ENCODE measurements around the gene FAM177A1. TPM values are rescaled to one million over a fixed set of nuclear protein-coding genes. Genes with fewer than 3 reads are reported as not detected.
"Not testable (repeated sequence)": the region's sequence is repeated elsewhere in the genome, so short reads cannot be mapped to it uniquely, and the experiment has no call there.

Gene FAM177A1
- polyA plus RNA-seq, 4 donors, result 47.7 to 111 (median 75.9) TPM

DNA sequence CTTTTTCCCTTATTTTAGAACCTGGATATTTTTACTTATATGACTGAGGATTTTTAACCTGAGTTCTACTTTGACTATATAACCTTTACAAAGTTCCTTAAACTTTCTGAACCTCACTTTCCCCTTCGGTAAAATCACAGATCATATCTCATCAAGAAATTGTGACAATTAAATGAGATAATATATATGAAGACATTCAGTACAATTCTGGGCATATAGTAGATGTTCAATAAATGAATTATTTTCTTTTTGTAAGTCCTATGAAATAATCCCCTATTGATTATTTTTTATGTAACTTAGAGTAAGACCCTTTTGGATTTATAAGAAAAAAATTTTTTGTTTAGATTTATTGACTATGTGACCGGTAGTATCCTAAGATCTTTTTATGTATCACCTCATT lies 17.6 kb upstream of the FAM177A1 start:
- 93 to 98% (median 97%) methylated on average over 2 of the region's 2 CpGs for WGBS, 3 donors
- Histone ChIP-seq H3K36me3 (ENCODE audit: control insufficient read depth in 3 of 3, insufficient read depth in 2 of 3, low read depth in 1 of 3, low read length in 3 of 3) (peaks cover 4 to 52% (median 10%) of the 10 kb centered on the region in 3 donors), H3K27me3 (ENCODE audit: control insufficient read depth in 3 of 3, insufficient read depth in 3 of 3, low read length in 3 of 3) (no peaks in the 10 kb centered on the region), H3K27ac (ENCODE audit: low read depth in 1 of 3, low read length in 2 of 3) (no peak overlapping the region), H3K4me1 (ENCODE audit: control insufficient read depth in 3 of 3, insufficient read depth in 2 of 3, low read depth in 1 of 3, low read length in 2 of 3) (no peaks in the 10 kb centered on the region), H3K4me3 (ENCODE audit: low read depth in 1 of 3, low read length in 3 of 3) (no peak overlapping the region), H3K9me3 (ENCODE audit: control insufficient read depth in 2 of 2, insufficient read depth in 1 of 2, low read depth in 1 of 2, low read length in 1 of 2) (peaks cover 0 to 5% of the 10 kb centered on the region in 2 donors)
- DNase-seq, result no peak
- no peak for FAIRE-seq

DNA sequence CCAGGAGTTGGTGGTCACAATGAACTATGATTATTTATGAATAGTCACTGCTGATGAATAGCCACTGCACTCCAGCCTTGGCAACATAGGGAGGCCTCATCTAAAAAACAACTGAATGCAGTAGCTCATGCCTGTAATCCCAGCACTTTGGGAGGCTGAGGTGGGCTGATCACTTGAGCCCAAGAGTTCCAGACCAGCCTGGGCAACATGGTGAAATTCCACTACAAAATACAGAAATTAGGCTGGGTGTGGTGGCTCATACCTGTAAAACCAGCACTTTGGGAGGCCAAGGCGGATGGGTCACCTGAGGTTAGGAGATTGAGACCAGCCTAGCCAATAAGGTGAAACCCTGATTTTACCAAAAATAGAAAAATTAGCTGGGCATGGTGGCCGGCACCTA lies 13.5 kb upstream of the FAM177A1 start:
- 99 to 100% (median 100%) methylated on average over 2 of the region's 2 CpGs for WGBS, 3 donors
- H3K36me3 ChIP-seq (ENCODE audit: control insufficient read depth in 3 of 3, insufficient read depth in 2 of 3, low read depth in 1 of 3, low read length in 3 of 3), result peaks cover 0 to 35% (median 7%) of the 10 kb centered on the region in 3 donors

DNA sequence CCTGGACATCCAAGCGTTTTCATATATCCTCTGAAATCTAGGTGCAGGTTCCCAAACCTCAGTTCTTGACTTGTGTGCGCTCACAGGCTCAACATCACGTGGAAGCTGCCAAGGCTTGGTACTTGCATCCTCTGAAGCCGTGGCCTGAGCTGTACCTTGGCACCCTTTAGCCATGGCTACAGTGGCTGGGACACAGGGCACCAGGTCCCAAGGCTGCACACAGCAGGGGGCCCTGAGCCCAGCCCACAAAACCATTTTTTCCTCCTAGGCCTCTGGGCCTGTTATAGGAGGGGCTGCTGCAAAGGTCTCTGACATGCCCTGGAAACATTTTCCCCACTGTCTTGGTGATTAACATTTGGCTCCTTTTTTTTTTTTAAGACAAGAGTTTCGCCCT lies 11.6 kb upstream of the FAM177A1 start:
- peak overlapping the region in 1 of 3 donors; percentile 41 for H3K27ac ChIP-seq (ENCODE audit: low read depth in 1 of 3, low read length in 2 of 3)
- peaks cover 0 to 34% (median 2%) of the 10 kb centered on the region in 3 donors for H3K36me3 ChIP-seq (ENCODE audit: control insufficient read depth in 3 of 3, insufficient read depth in 2 of 3, low read depth in 1 of 3, low read length in 3 of 3)
- 89 to 97% (median 96%) methylated on average over 5 of the region's 5 CpGs for WGBS, 3 donors
- H3K9me3 ChIP-seq (ENCODE audit: control insufficient read depth in 2 of 2, insufficient read depth in 1 of 2, low read depth in 1 of 2, low read length in 1 of 2), result peaks cover 1 to 22% of the 10 kb centered on the region in 2 donors
- no peaks in the 10 kb centered on the region for H3K4me1 ChIP-seq (ENCODE audit: control insufficient read depth in 3 of 3, insufficient read depth in 2 of 3, low read depth in 1 of 3, low read length in 2 of 3)
- no peaks in the 10 kb centered on the region for H3K27me3 ChIP-seq (ENCODE audit: control insufficient read depth in 3 of 3, insufficient read depth in 3 of 3, low read length in 3 of 3)
- H3K4me3 ChIP-seq (ENCODE audit: low read depth in 1 of 3, low read length in 3 of 3), result no peak overlapping the region
- DNase-seq, result no peak
- no peak for FAIRE-seq

More for the DNA sequence above, 13.5 kb upstream of the FAM177A1 start:
- FAIRE-seq (no peak), DNase-seq (no peak)
- Histone ChIP-seq H3K27ac (ENCODE audit: low read depth in 1 of 3, low read length in 2 of 3) (no peak overlapping the region), H3K27me3 (ENCODE audit: control insufficient read depth in 3 of 3, insufficient read depth in 3 of 3, low read length in 3 of 3) (no peaks in the 10 kb centered on the region), H3K9me3 (ENCODE audit: control insufficient read depth in 2 of 2, insufficient read depth in 1 of 2, low read depth in 1 of 2, low read length in 1 of 2) (peaks cover 1 to 22% of the 10 kb centered on the region in 2 donors), H3K4me1 (ENCODE audit: control insufficient read depth in 3 of 3, insufficient read depth in 2 of 3, low read depth in 1 of 3, low read length in 2 of 3) (no peaks in the 10 kb centered on the region), H3K4me3 (ENCODE audit: low read depth in 1 of 3, low read length in 3 of 3) (no peak overlapping the region)

DNA sequence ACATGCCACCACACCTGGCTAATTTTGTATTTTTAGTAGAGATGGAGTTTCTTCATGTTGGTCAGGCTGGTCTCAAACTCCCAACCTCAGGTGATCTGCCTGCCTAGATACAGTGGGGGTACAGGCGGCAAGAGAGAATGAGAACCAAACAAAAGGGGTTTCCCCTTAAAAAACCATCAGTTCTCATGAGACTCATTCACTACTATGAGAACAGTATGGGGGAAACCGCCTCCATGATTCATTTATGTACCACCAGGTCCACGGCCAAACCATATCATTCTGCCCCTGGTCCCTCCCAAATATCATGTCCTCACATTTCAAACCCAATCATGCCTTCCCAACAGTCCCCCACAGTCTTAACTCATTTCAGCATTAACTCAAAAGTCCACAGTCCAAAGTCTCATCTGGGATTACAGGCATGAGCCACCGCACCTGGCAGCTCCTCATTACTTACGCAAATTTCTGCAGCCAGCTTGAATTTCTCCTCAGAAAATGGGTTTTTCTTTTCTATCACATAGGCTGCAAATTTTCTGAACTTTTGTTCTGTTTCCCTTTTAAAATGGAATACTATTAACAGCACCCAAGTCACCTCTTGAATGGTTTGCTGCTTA lies 11.0 kb upstream of the FAM177A1 start:
- H3K27me3 ChIP-seq (ENCODE audit: control insufficient read depth in 3 of 3, insufficient read depth in 3 of 3, low read length in 3 of 3); H3K4me1 ChIP-seq (ENCODE audit: control insufficient read depth in 3 of 3, insufficient read depth in 2 of 3, low read depth in 1 of 3, low read length in 2 of 3); H3K27ac ChIP-seq (ENCODE audit: low read depth in 1 of 3, low read length in 2 of 3); FAIRE-seq; H3K4me3 ChIP-seq (ENCODE audit: low read depth in 1 of 3, low read length in 3 of 3): not testable (repeated sequence)
- WGBS, 3 donors, result 41 to 76% (median 61%) methylated on average over 5 of the region's 5 CpGs
- peaks cover 1 to 22% of the 10 kb centered on the region in 2 donors for H3K9me3 ChIP-seq (ENCODE audit: control insufficient read depth in 2 of 2, insufficient read depth in 1 of 2, low read depth in 1 of 2, low read length in 1 of 2)
- peak; percentile 36 to 80 for DNase-seq
- H3K36me3 ChIP-seq (ENCODE audit: control insufficient read depth in 3 of 3, insufficient read depth in 2 of 3, low read depth in 1 of 3, low read length in 3 of 3), result peaks cover 0 to 28% (median 0%) of the 10 kb centered on the region in 3 donors

DNA sequence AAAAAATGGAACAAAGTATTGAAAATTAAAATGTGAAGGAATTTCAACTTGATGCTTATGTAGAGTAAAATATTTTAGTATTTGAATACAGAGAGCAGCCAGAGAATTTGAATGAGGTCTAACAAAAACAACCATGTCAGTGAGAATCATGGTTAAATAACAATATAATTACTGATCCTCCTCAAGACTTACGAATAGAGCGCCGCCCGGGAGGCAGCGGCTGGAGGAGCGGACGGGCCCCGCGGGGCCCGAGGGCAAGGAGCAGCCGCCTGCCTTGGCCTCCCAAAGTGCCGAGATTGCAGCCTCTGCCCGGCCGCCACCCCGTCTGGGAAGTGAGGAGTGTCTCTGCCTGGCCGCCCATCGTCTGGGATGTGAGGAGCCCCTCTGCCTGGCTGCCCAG lies 7.8 kb upstream of the FAM177A1 start:
- H3K9me3 ChIP-seq (ENCODE audit: control insufficient read depth in 2 of 2, insufficient read depth in 1 of 2, low read depth in 1 of 2, low read length in 1 of 2), result peaks cover 1 to 18% of the 10 kb centered on the region in 2 donors
- H3K4me3 ChIP-seq (ENCODE audit: low read depth in 1 of 3, low read length in 3 of 3); H3K27me3 ChIP-seq (ENCODE audit: control insufficient read depth in 3 of 3, insufficient read depth in 3 of 3, low read length in 3 of 3); H3K36me3 ChIP-seq (ENCODE audit: control insufficient read depth in 3 of 3, insufficient read depth in 2 of 3, low read depth in 1 of 3, low read length in 3 of 3); FAIRE-seq; H3K27ac ChIP-seq (ENCODE audit: low read depth in 1 of 3, low read length in 2 of 3); H3K4me1 ChIP-seq (ENCODE audit: control insufficient read depth in 3 of 3, insufficient read depth in 2 of 3, low read depth in 1 of 3, low read length in 2 of 3); DNase-seq: not testable (repeated sequence)
- 93 to 100% (median 96%) methylated on average over 1 to 11 of the region's 17 CpGs for WGBS, 3 donors

DNA sequence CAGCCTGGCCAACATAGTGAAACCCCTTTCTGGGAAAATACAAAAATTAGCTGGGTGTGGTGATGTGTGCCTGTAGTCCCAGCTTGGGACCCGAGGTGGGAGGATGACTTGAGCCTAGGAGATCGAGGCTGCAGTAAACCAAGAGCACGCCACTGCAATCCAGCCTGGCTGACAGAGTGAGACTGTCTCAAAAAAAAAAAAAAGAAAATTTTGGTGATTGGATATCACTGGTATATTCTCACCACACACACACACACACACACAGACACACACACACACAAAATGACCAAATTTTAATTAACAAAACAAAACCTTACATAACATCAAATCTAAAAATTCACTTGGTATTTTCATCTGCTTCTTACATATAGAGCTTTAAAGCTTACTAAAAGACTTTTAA lies 3.4 kb upstream of the FAM177A1 start:
- Histone ChIP-seq H3K27me3 (ENCODE audit: control insufficient read depth in 3 of 3, insufficient read depth in 3 of 3, low read length in 3 of 3) (no peaks in the 10 kb centered on the region), H3K27ac (ENCODE audit: low read depth in 1 of 3, low read length in 2 of 3) (no peak overlapping the region), H3K36me3 (ENCODE audit: control insufficient read depth in 3 of 3, insufficient read depth in 2 of 3, low read depth in 1 of 3, low read length in 3 of 3) (no peaks in the 10 kb centered on the region), H3K4me3 (ENCODE audit: low read depth in 1 of 3, low read length in 3 of 3) (no peak overlapping the region), H3K9me3 (ENCODE audit: control insufficient read depth in 2 of 2, insufficient read depth in 1 of 2, low read depth in 1 of 2, low read length in 1 of 2) (no peaks in the 10 kb centered on the region), H3K4me1 (ENCODE audit: control insufficient read depth in 3 of 3, insufficient read depth in 2 of 3, low read depth in 1 of 3, low read length in 2 of 3) (peaks cover 0 to 6% (median 2%) of the 10 kb centered on the region in 3 donors)
- FAIRE-seq (no peak), DNase-seq (no peak)
- WGBS, 3 donors, result 85 to 95% (median 91%) methylated on average over 3 of the region's 3 CpGs

DNA sequence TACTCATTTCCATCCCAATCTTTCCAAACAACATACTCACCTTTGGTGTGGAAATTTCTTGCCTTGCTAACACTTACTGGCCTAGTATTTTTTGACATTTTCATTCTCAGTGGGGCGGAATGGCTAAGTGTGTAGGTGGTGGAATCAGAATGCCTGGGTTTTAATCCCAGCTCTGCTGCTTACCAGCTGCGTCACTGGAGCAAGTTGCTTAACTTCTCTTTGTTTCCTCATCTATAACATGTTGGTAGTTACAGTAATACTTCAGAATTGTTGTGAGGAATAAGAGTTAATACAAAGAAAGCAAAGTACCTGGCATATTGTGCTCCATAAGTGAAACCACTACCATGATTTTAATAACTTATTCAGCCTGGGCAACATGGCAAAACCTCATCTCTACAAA lies 3.0 kb upstream of the FAM177A1 start:
- FAIRE-seq (no peak), DNase-seq (no peak)
- no peak overlapping the region for H3K27ac ChIP-seq (ENCODE audit: low read depth in 1 of 3, low read length in 2 of 3)
- no peaks in the 10 kb centered on the region for H3K27me3 ChIP-seq (ENCODE audit: control insufficient read depth in 3 of 3, insufficient read depth in 3 of 3, low read length in 3 of 3)
- no peak overlapping the region for H3K4me3 ChIP-seq (ENCODE audit: low read depth in 1 of 3, low read length in 3 of 3)
- peaks cover 0 to 6% (median 6%) of the 10 kb centered on the region in 3 donors for H3K4me1 ChIP-seq (ENCODE audit: control insufficient read depth in 3 of 3, insufficient read depth in 2 of 3, low read depth in 1 of 3, low read length in 2 of 3)
- no peaks in the 10 kb centered on the region for H3K9me3 ChIP-seq (ENCODE audit: control insufficient read depth in 2 of 2, insufficient read depth in 1 of 2, low read depth in 1 of 2, low read length in 1 of 2)
- WGBS, 3 donors, result 93 to 100% (median 97%) methylated on average over 2 of the region's 2 CpGs
- H3K36me3 ChIP-seq (ENCODE audit: control insufficient read depth in 3 of 3, insufficient read depth in 2 of 3, low read depth in 1 of 3, low read length in 3 of 3), result no peaks in the 10 kb centered on the region

DNA sequence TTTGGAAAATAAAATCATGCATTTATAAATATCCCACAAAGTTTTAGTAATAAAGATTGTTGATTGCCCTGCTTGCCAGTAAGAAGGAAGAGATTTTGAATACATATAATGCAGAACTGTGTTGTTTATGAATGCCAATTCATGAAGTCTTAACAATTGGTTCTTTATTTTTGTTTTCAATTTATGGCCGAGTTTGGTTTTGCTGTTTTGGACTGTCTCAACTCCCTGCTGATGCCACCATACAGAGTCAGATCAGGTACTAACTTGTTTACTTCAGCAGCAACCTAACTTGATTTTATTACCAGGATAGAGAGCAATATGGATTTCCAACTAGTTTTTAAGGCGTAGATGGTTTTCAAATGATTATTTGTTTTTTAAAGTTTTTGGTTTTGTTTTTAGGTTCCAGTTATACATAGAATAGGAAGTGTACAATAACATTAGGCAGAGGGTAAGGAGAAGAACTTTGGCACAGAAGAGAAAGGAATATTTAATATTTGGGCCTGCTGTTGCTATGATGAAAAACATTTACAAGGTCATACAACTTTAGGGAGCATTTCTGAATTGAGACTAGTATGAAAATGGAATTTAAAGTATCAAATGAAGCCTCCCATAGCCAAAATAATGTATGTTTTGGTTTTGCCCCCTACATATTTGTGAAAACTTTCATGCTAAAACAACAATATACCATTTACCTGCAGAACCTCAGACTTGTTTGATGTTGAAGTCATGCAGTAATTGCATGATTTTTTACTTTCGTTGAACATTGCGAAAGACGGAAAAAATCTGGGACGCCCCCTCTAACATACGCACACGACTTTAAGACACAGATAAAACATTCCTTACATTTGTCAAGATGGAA lies 904 bp upstream of the FAM177A1 start:
- WGBS, 3 donors, result 13 to 20% (median 18%) methylated on average over 8 of the region's 8 CpGs
- Histone ChIP-seq H3K36me3 (ENCODE audit: control insufficient read depth in 3 of 3, insufficient read depth in 2 of 3, low read depth in 1 of 3, low read length in 3 of 3) (peaks cover 0 to 8% (median 0%) of the 10 kb centered on the region in 3 donors), H3K4me1 (ENCODE audit: control insufficient read depth in 3 of 3, insufficient read depth in 2 of 3, low read depth in 1 of 3, low read length in 2 of 3) (peaks cover 0 to 6% (median 6%) of the 10 kb centered on the region in 3 donors), H3K27ac (ENCODE audit: low read depth in 1 of 3, low read length in 2 of 3) (peak overlapping the region; percentile 96 to 100 (median 100)), H3K27me3 (ENCODE audit: control insufficient read depth in 3 of 3, insufficient read depth in 3 of 3, low read length in 3 of 3) (no peaks in the 10 kb centered on the region), H3K9me3 (ENCODE audit: control insufficient read depth in 2 of 2, insufficient read depth in 1 of 2, low read depth in 1 of 2, low read length in 1 of 2) (no peaks in the 10 kb centered on the region), H3K4me3 (ENCODE audit: low read depth in 1 of 3, low read length in 3 of 3) (peak overlapping the region; percentile 51 to 70 (median 68))
- FAIRE-seq (no peak), DNase-seq (peak in 1 of 2 donors; percentile 20)
